HEK293 (cell line): Measurements from ENCODE around the gene ZNF579.

Experiments
- CTCF ChIA-PET: fragments of 350-600 bp; formaldehyde crosslinking; extraction: SDS; loops from one replicate; lab custom pipeline; 2021; ENCODE audit warnings: antibody characterized with exemption; lab: Yijun Ruan, JAX
- POLR2A ChIA-PET: fragments of 300-600 bp; formaldehyde crosslinking; extraction: SDS; loops from one replicate; lab custom pipeline; 2020; ENCODE audit warnings: antibody characterized with exemption, inconsistent platforms; lab: Yijun Ruan, JAX
- H3K27ac ChIP-seq: fragments of 200-500 bp; sonication (Bioruptor generic); 2 replicates; pipeline ENCODE4 v1.5.1; 2014; ENCODE audit warnings: low read depth, low read length, control low read depth, inconsistent platforms; ENCODE audit errors: extremely low read depth
- H3K36me3 ChIP-seq, 2 experiments: fragments of 200-500 bp in 1 of 2; sonication (Bioruptor generic) in 1 of 2; 1 replicate in 1 of 2; 2 replicates in 1 of 2; pipeline ENCODE4 v1.5.1; 2014 to 2017; ENCODE audit warnings: inconsistent platforms in 2 of 2, low read length in 2 of 2; ENCODE audit not compliant: control insufficient read depth in 2 of 2, insufficient read depth in 1 of 2
- H3K4me1 ChIP-seq: fragments of 200-500 bp; sonication (Bioruptor generic); 2 replicates; pipeline ENCODE4 v1.5.1; 2014; ENCODE audit warnings: mild to moderate bottlenecking, low read length, inconsistent platforms; ENCODE audit not compliant: control insufficient read depth, insufficient read depth
- H3K4me3 ChIP-seq: 2 replicates; pipeline ENCODE4 v1.5.1; 2011; ENCODE audit warnings: low read depth, mild to moderate bottlenecking, control low read depth, low read length, moderate library complexity
- H3K9me3 ChIP-seq: fragments of 200-500 bp; sonication (Bioruptor generic); 2 replicates; pipeline ENCODE4 v1.5.1; 2014; ENCODE audit warnings: low read depth, low read length, inconsistent platforms; ENCODE audit not compliant: control insufficient read depth, insufficient read depth
- BCL11B ChIP-seq: fragments of 450-650 bp; formaldehyde crosslinking; IDR thresholded peaks from 2 replicates; pipeline ENCODE4 v1.5.1; 2016; ENCODE audit warnings: low read depth, missing biosample characterization, missing genetic modification characterization
- GFI1B ChIP-seq: fragments of 450-650 bp; formaldehyde crosslinking; IDR thresholded peaks from 2 replicates; pipeline ENCODE4 v1.5.1; 2016; ENCODE audit warnings: missing biosample characterization, missing genetic modification characterization
- GLIS1 ChIP-seq: fragments of 450-650 bp; formaldehyde crosslinking; IDR thresholded peaks from 2 replicates; pipeline ENCODE4 v1.5.1; 2016; ENCODE audit warnings: missing biosample characterization, missing genetic modification characterization
- HOXC10 ChIP-seq: sonication (generic); formaldehyde crosslinking; IDR thresholded peaks from 2 replicates; pipeline ENCODE4 v1.8.1; 2023; ENCODE audit warnings: mild to moderate bottlenecking, missing genetic modification reagents
- HOXD13 ChIP-seq: sonication (generic); formaldehyde crosslinking; IDR thresholded peaks from 2 replicates; pipeline ENCODE4 v1.8.0; 2022; ENCODE audit warnings: missing genetic modification reagents, borderline replicate concordance
- KLF17 ChIP-seq: fragments of 450-650 bp; formaldehyde crosslinking; IDR thresholded peaks from 2 replicates; pipeline ENCODE4 v1.5.1; 2016; ENCODE audit warnings: missing biosample characterization, missing genetic modification characterization
- PRDM2 ChIP-seq: fragments of 450-650 bp; formaldehyde crosslinking; IDR thresholded peaks from 2 replicates; pipeline ENCODE4 v1.5.1; 2016; ENCODE audit warnings: missing biosample characterization, missing genetic modification characterization, borderline replicate concordance
- SALL2 ChIP-seq: fragments of 450-650 bp; formaldehyde crosslinking; IDR thresholded peaks from 2 replicates; pipeline ENCODE4 v1.5.0; 2017; ENCODE audit warnings: missing biosample characterization, mild to moderate bottlenecking, missing genetic modification characterization, borderline replicate concordance
- ZBTB20 ChIP-seq: fragments of 450-650 bp; formaldehyde crosslinking; IDR thresholded peaks from 2 replicates; pipeline ENCODE4 v1.5.1; 2016; ENCODE audit warnings: missing biosample characterization, missing genetic modification characterization
- ZFP3 ChIP-seq: fragments of 450-650 bp; formaldehyde crosslinking; IDR thresholded peaks from 2 replicates; pipeline ENCODE4 v1.5.1; 2016; ENCODE audit warnings: low read depth, missing biosample characterization, missing genetic modification characterization
- ZFP37 ChIP-seq: fragments of 450-650 bp; formaldehyde crosslinking; IDR thresholded peaks from 2 replicates; pipeline ENCODE4 v1.5.1; 2016; ENCODE audit warnings: missing biosample characterization, missing genetic modification characterization
- ZNF239 ChIP-seq: fragments of 450-650 bp; formaldehyde crosslinking; IDR thresholded peaks from 2 replicates; pipeline ENCODE4 v1.5.1; 2016; ENCODE audit warnings: missing biosample characterization, missing genetic modification characterization
- ZNF335 ChIP-seq: fragments of 450-650 bp; formaldehyde crosslinking; conservative IDR thresholded peaks from 2 replicates; pipeline ENCODE4 v1.5.1; 2016; ENCODE audit warnings: missing biosample characterization, missing genetic modification characterization
- ZNF350 ChIP-seq: fragments of 450-650 bp; formaldehyde crosslinking; IDR thresholded peaks from 2 replicates; pipeline ENCODE4 v1.5.0; 2017; ENCODE audit warnings: missing biosample characterization, mild to moderate bottlenecking, missing genetic modification characterization
- ZNF423 ChIP-seq: fragments of 450-650 bp; formaldehyde crosslinking; IDR thresholded peaks from 2 replicates; pipeline ENCODE4 v1.5.1; 2016; ENCODE audit warnings: missing biosample characterization, missing genetic modification characterization
- ZNF473 ChIP-seq: fragments of 450-650 bp; formaldehyde crosslinking; IDR thresholded peaks from 2 replicates; pipeline ENCODE4 v1.5.1; 2017; ENCODE audit warnings: missing biosample characterization, missing genetic modification characterization
- ZNF548 ChIP-seq: fragments of 450-650 bp; formaldehyde crosslinking; IDR thresholded peaks from 2 replicates; pipeline ENCODE4 v1.5.1; 2016; ENCODE audit warnings: missing biosample characterization, missing genetic modification characterization
- ZNF664 ChIP-seq: fragments of 450-650 bp; formaldehyde crosslinking; IDR thresholded peaks from 2 replicates; pipeline ENCODE4 v1.5.1; 2016; ENCODE audit warnings: missing biosample characterization, missing genetic modification characterization
- TF ChIP-seq, protein P1 (sequence below): fragments of 450-650 bp; formaldehyde crosslinking; IDR thresholded peaks from 2 replicates; pipeline ENCODE4 v1.5.1; 2017; ENCODE audit warnings: missing biosample characterization, mild to moderate bottlenecking, missing genetic modification characterization, moderate library complexity
- TF ChIP-seq, protein P2 (sequence below): fragments of 450-650 bp; formaldehyde crosslinking; IDR thresholded peaks from 2 replicates; pipeline ENCODE4 v1.5.1; 2016; ENCODE audit warnings: missing biosample characterization, missing genetic modification characterization

The ZNF579 gene

GRCh38 chr19:55581145-55581822 is 636 bp upstream of the ZNF579 start (continued):
- TF ChIP-seq, protein P1, sequence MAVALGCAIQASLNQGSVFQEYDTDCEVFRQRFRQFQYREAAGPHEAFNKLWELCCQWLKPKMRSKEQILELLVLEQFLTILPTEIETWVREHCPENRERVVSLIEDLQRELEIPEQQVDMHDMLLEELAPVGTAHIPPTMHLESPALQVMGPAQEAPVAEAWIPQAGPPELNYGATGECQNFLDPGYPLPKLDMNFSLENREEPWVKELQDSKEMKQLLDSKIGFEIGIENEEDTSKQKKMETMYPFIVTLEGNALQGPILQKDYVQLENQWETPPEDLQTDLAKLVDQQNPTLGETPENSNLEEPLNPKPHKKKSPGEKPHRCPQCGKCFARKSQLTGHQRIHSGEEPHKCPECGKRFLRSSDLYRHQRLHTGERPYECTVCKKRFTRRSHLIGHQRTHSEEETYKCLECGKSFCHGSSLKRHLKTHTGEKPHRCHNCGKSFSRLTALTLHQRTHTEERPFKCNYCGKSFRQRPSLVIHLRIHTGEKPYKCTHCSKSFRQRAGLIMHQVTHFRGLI (tag by site-specific recombination), result no peak
- TF ChIP-seq SALL2 (no peak), HOXD13 (CRISPR knock-in tag) (peak; percentile 51; the same call in 1 of the 2 replicates), HOXC10 (CRISPR knock-in tag) (peak; percentile 21; the same call in 1 of the 2 replicates), ZNF664 (tag by site-specific recombination) (peak; percentile 100), ZBTB20 (tag by site-specific recombination) (0 out of 2 replicates have a peak, but pooled peaks have one; percentile 14), PRDM2 (tag by site-specific recombination) (no peak), GFI1B (tag by site-specific recombination) (no peak), ZNF423 (tag by site-specific recombination) (no peak), ZFP37 (tag by site-specific recombination) (no peak), ZNF239 (tag by site-specific recombination) (peak; percentile 98), ZNF335 (peak; percentile 23; the same call in 1 of the 2 replicates), ZNF548 (tag by site-specific recombination) (no peak), ZNF350 (tag by site-specific recombination) (no peak)

- Histone ChIP-seq H3K4me3 (peak overlapping the region; percentile 100), H3K4me1 (no peaks in the 10 kb centered on the region), H3K9me3 (no peaks in the 10 kb centered on the region), H3K27ac (peak overlapping the region; percentile 80), H3K36me3 (peaks cover 9 to 20% of the 10 kb centered on the region in 2 experiments; a peak in 2 of 3 replicates)
- ChIA-PET CTCF (interaction anchor here (0.6 to 0.7 kb wide), 3 partner anchors 10 to 75 kb away, joined by 3 to 4 read pairs (median 3); no protein-coding TSS in a partner anchor), POLR2A (interaction anchor here (0.7 to 3.2 kb wide), 6 partner anchors 9 to 1463 kb away, joined by 3 to 21 read pairs (median 4); partner anchors contain the start of genes FIZ1 and ZNF524)
- TF ChIP-seq ZNF473 (tag by site-specific recombination), result no peak
- peak; percentile 57 for TF ChIP-seq ZNF335
- no peak for TF ChIP-seq ZFP3 (tag by site-specific recombination)
- peak; percentile 79 for TF ChIP-seq GLIS1 (tag by site-specific recombination)
- no peak for TF ChIP-seq BCL11B (tag by site-specific recombination)
- TF ChIP-seq, protein P2, sequence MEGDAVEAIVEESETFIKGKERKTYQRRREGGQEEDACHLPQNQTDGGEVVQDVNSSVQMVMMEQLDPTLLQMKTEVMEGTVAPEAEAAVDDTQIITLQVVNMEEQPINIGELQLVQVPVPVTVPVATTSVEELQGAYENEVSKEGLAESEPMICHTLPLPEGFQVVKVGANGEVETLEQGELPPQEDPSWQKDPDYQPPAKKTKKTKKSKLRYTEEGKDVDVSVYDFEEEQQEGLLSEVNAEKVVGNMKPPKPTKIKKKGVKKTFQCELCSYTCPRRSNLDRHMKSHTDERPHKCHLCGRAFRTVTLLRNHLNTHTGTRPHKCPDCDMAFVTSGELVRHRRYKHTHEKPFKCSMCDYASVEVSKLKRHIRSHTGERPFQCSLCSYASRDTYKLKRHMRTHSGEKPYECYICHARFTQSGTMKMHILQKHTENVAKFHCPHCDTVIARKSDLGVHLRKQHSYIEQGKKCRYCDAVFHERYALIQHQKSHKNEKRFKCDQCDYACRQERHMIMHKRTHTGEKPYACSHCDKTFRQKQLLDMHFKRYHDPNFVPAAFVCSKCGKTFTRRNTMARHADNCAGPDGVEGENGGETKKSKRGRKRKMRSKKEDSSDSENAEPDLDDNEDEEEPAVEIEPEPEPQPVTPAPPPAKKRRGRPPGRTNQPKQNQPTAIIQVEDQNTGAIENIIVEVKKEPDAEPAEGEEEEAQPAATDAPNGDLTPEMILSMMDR (tag by site-specific recombination), result no peak
- TF ChIP-seq KLF17 (tag by site-specific recombination), result no peak
Observed at GRCh38 chr19:55579766-55580621, 654 bp downstream of the ZNF579 start.
